Smooth muscle cell of the umbilical artery (primary cell): Measurements from ENCODE around the gene PLA2G12A. TPM values are rescaled to one million over a fixed set of nuclear protein-coding genes. Genes with fewer than 3 reads are reported as not detected.

Experiments used
- total RNA-seq: library from RNA; depleted of rRNA; stranded (reverse); fragments of >200 nt; gene quantifications from 2 replicates; pipeline ENCODE4 v1.2.3, GENCODE V29; 2014

The PLA2G12A gene
- 15.4 and 18.3 TPM in 2 replicates for total RNA-seq

GRCh38 chr4:109729718-109730618 is at the start of gene PLA2G12A:
Gene PLA2G12A, minus strand, starts transcription at chr4:109730070. Its CDS starts 261 bp downstream, at chr4:109729809.

GRCh38 chr4:109702950-109703663 is 26.8 kb downstream of the PLA2G12A start, which contains the start of gene CASP6:
Gene CASP6, minus strand, starts transcription at chr4:109703445. Its CDS starts 50 bp downstream, at chr4:109703395.

Other genes starting within 250 kb of the PLA2G12A start
- gene MCUB, start 169.8 kb downstream of the PLA2G12A start, total RNA-seq: 5.0 and 32.7 TPM in 2 replicates
- gene CASP6, start 26.6 kb downstream of the PLA2G12A start, total RNA-seq: 29.4 and 31.6 TPM in 2 replicates
- 1.2 and 9.2 TPM in 2 replicates for gene CFI, start 71.9 kb upstream of the PLA2G12A start, total RNA-seq
- 2.1 and 4.5 TPM in 2 replicates for gene GAR1, start 85.7 kb upstream of the PLA2G12A start, total RNA-seq
- gene RRH, start 97.9 kb upstream of the PLA2G12A start, total RNA-seq: not detected in 2 replicates
- gene LRIT3, start 118.0 kb upstream of the PLA2G12A start, total RNA-seq: under 0.01 and 0.05 TPM in 2 replicates
- 5.9 and 11.3 TPM in 2 replicates for gene EGF, start 182.8 kb upstream of the PLA2G12A start, total RNA-seq